Activated naive CD8-positive, alpha-beta T cell (primary cell): Measurements from ENCODE around the gene USP44.

Source experiments
- H3K27ac Mint-ChIP-seq: one replicate; pipeline ENCODE4 v1.8.0; 2021; ENCODE audit warnings: mixed read lengths
- H3K27me3 Mint-ChIP-seq: one replicate; pipeline ENCODE4 v1.8.0; 2021; ENCODE audit warnings: mixed read lengths
- H3K36me3 Mint-ChIP-seq: one replicate; pipeline ENCODE4 v1.8.0; 2021; ENCODE audit warnings: mixed read lengths
- H3K4me1 Mint-ChIP-seq: one replicate; pipeline ENCODE4 v1.8.0; 2021; ENCODE audit warnings: low read depth, mixed read lengths
- H3K4me3 Mint-ChIP-seq: one replicate; pipeline ENCODE4 v1.8.0; 2021; ENCODE audit warnings: mild to moderate bottlenecking, mixed read lengths
- H3K9me3 Mint-ChIP-seq: one replicate; pipeline ENCODE4 v1.8.0; 2021; ENCODE audit warnings: low read depth, mixed read lengths

The USP44 gene

GRCh38 chr12:95554532-95555071 is 3.3 kb upstream of the USP44 start:
- Mint-ChIP-seq H3K9me3 (peaks cover under 1% of the 10 kb centered on the region), H3K4me1 (peaks cover 39% of the 10 kb centered on the region)

GRCh38 chr12:95553197-95553943 is 2.1 kb upstream of the USP44 start:
- H3K27me3 Mint-ChIP-seq, result no peaks in the 10 kb centered on the region
- H3K4me1 Mint-ChIP-seq, result peaks cover 44% of the 10 kb centered on the region
- peaks cover 4% of the 10 kb centered on the region for H3K9me3 Mint-ChIP-seq
- H3K4me3 Mint-ChIP-seq, result peak overlapping the region; percentile 80
- peaks cover 6% of the 10 kb centered on the region for H3K36me3 Mint-ChIP-seq
- H3K27ac Mint-ChIP-seq, result peak overlapping the region; percentile 91

More at GRCh38 chr12:95554532-95555071, 3.3 kb upstream of the USP44 start:
- H3K27ac Mint-ChIP-seq, result peak overlapping the region; percentile 19
- H3K36me3 Mint-ChIP-seq, result peaks cover under 1% of the 10 kb centered on the region
- no peaks in the 10 kb centered on the region for H3K27me3 Mint-ChIP-seq
- no peak overlapping the region for H3K4me3 Mint-ChIP-seq

GRCh38 chr12:95551913-95552516 is 739 bp upstream of the USP44 start:
- peaks cover 53% of the 10 kb centered on the region for H3K4me1 Mint-ChIP-seq
- H3K4me3 Mint-ChIP-seq, result peak overlapping the region; percentile 80
- H3K27me3 Mint-ChIP-seq, result no peaks in the 10 kb centered on the region
- peaks cover 4% of the 10 kb centered on the region for H3K9me3 Mint-ChIP-seq
- peak overlapping the region; percentile 91 for H3K27ac Mint-ChIP-seq
- H3K36me3 Mint-ChIP-seq, result peaks cover 6% of the 10 kb centered on the region

GRCh38 chr12:95549392-95550084 is 1.7 kb downstream of the USP44 start:
- H3K27me3 Mint-ChIP-seq, result no peaks in the 10 kb centered on the region
- H3K9me3 Mint-ChIP-seq, result peaks cover 4% of the 10 kb centered on the region
- H3K36me3 Mint-ChIP-seq, result peaks cover 6% of the 10 kb centered on the region
- peak overlapping the region; percentile 78 for H3K27ac Mint-ChIP-seq
- H3K4me3 Mint-ChIP-seq, result peak overlapping the region; percentile 95
- H3K4me1 Mint-ChIP-seq, result peaks cover 62% of the 10 kb centered on the region

GRCh38 chr12:95548539-95549391 is 2.5 kb downstream of the USP44 start:
- Mint-ChIP-seq H3K27me3 (no peaks in the 10 kb centered on the region), H3K27ac (peak overlapping the region; percentile 78), H3K4me1 (peaks cover 56% of the 10 kb centered on the region), H3K9me3 (peaks cover 4% of the 10 kb centered on the region), H3K4me3 (peak overlapping the region; percentile 95), H3K36me3 (peaks cover 6% of the 10 kb centered on the region)

- H3K27me3 Mint-ChIP-seq, result no peaks in the 10 kb centered on the region
- peaks cover 50% of the 10 kb centered on the region for H3K4me1 Mint-ChIP-seq
- H3K36me3 Mint-ChIP-seq, result peaks cover 6% of the 10 kb centered on the region
Measured at GRCh38 chr12:95548056-95548538, 3.2 kb downstream of the USP44 start.

GRCh38 chr12:95547522-95548055 is 3.7 kb downstream of the USP44 start:
- Mint-ChIP-seq H3K9me3 (peaks cover 4% of the 10 kb centered on the region), H3K27me3 (no peaks in the 10 kb centered on the region), H3K27ac (peak overlapping the region; percentile 92), H3K4me1 (peaks cover 47% of the 10 kb centered on the region), H3K36me3 (peaks cover 6% of the 10 kb centered on the region), H3K4me3 (peak overlapping the region; percentile 95)

More at GRCh38 chr12:95548056-95548538, 3.2 kb downstream of the USP44 start:
- Mint-ChIP-seq H3K27ac (peak overlapping the region; percentile 92), H3K4me3 (peak overlapping the region; percentile 95), H3K9me3 (peaks cover 4% of the 10 kb centered on the region)

- H3K4me3 Mint-ChIP-seq, result no peak overlapping the region
- no peak overlapping the region for H3K27ac Mint-ChIP-seq
- H3K27me3 Mint-ChIP-seq, result no peaks in the 10 kb centered on the region
- H3K9me3 Mint-ChIP-seq, result peaks cover 4% of the 10 kb centered on the region
- peaks cover 36% of the 10 kb centered on the region for H3K4me1 Mint-ChIP-seq
- H3K36me3 Mint-ChIP-seq, result peaks cover 6% of the 10 kb centered on the region
Measured at GRCh38 chr12:95546491-95546813, 4.8 kb downstream of the USP44 start.

- H3K4me1 Mint-ChIP-seq, result peaks cover 31% of the 10 kb centered on the region
- peaks cover 4% of the 10 kb centered on the region for H3K9me3 Mint-ChIP-seq
- peaks cover 6% of the 10 kb centered on the region for H3K36me3 Mint-ChIP-seq
- H3K27me3 Mint-ChIP-seq, result no peaks in the 10 kb centered on the region
- H3K4me3 Mint-ChIP-seq, result no peak overlapping the region
- no peak overlapping the region for H3K27ac Mint-ChIP-seq
Measured at GRCh38 chr12:95545731-95546490, 5.4 kb downstream of the USP44 start.

GRCh38 chr12:95545303-95545702 is 6.0 kb downstream of the USP44 start:
- Mint-ChIP-seq H3K27me3 (no peaks in the 10 kb centered on the region), H3K4me1 (peaks cover 27% of the 10 kb centered on the region), H3K36me3 (peaks cover 6% of the 10 kb centered on the region), H3K4me3 (no peak overlapping the region), H3K9me3 (peaks cover 4% of the 10 kb centered on the region), H3K27ac (no peak overlapping the region)

- Mint-ChIP-seq H3K4me3 (no peak overlapping the region), H3K27ac (no peak overlapping the region), H3K36me3 (peaks cover 6% of the 10 kb centered on the region), H3K4me1 (peaks cover 27% of the 10 kb centered on the region), H3K9me3 (peaks cover 4% of the 10 kb centered on the region), H3K27me3 (no peaks in the 10 kb centered on the region)
Measured at GRCh38 chr12:95544756-95545155, 6.5 kb downstream of the USP44 start.

GRCh38 chr12:95543305-95543704 is 8.0 kb downstream of the USP44 start:
- no peaks in the 10 kb centered on the region for H3K9me3 Mint-ChIP-seq
- no peaks in the 10 kb centered on the region for H3K27me3 Mint-ChIP-seq
- no peak overlapping the region for H3K27ac Mint-ChIP-seq
- no peaks in the 10 kb centered on the region for H3K36me3 Mint-ChIP-seq
- no peak overlapping the region for H3K4me3 Mint-ChIP-seq
- peaks cover 21% of the 10 kb centered on the region for H3K4me1 Mint-ChIP-seq

GRCh38 chr12:95541436-95541835 is 9.8 kb downstream of the USP44 start:
- no peak overlapping the region for H3K27ac Mint-ChIP-seq
- no peaks in the 10 kb centered on the region for H3K27me3 Mint-ChIP-seq
- no peaks in the 10 kb centered on the region for H3K9me3 Mint-ChIP-seq
- H3K4me1 Mint-ChIP-seq, result peaks cover 7% of the 10 kb centered on the region
- H3K36me3 Mint-ChIP-seq, result no peaks in the 10 kb centered on the region
- no peak overlapping the region for H3K4me3 Mint-ChIP-seq
